ENCODE data around the gene ADRA1B. TPM values are rescaled to one million over a fixed set of nuclear protein-coding genes. Genes with fewer than 3 reads are reported as not detected.
A peak's percentile ranks its signal among the peaks of the same experiment; 100 is the strongest.

ADRA1B gene
- not detected in 2 replicates for total RNA-seq

DNA sequence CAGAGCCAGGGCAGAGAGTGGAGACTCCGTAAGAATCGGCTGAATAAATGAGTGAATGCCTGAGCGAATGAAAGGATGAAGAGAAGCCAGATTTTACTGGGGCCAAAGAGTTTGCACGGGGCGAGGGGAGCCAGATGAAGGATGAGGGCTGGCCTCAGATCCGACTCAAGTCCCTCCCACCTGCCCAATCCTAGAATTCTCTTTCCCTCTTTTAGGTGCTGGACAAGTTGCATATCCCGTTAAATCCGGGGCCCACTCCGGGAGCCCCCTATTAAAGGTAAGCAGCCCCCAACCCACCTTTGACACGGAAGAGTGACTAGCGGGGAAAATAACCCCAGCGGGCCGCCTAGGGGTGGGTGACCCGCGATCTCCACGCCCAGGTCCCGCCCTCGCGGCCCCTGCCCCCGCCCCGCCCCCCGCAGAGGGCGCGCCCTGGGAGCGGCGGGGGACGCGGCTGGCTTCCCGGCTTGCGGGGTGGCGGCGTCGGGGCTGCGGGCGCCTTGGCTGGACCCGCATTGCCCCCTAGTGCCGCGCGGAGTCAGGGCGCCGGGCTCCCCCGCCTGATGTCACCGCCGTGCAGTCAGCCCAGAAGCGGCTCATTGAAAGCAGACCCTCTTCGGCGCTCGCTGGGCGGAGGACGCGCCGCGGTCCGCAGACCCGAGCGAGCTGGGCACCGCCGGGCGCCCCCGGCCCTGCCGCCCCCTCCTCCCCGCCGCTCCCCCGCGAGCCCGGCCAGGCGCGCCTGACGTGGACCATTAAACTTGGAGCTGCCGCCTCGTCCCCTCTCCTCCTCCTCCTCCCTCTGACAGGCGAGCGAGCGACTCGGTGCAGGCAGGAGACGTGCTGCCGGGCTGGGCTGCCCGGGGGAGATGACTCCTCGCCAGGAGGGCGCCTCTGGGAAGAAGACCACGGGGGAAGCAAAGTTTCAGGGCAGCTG lies at the start of gene ADRA1B:
Gene ADRA1B, plus strand, starts transcription at position 579 of the 937 bp plus-strand sequence. CDS start 424 bp downstream, outside the sequence.
- peak within 1 kb of the TSS; percentile 66 for H3K4me3 Mint-ChIP-seq
- intact Hi-C loops (cut with micrococcal nuclease): loop anchor here (1.0 to 10.0 kb wide), 3 partner anchors 472 to 761 kb away; no protein-coding TSS in a partner anchor
- H3K9me3 Mint-ChIP-seq: no peaks in the 10 kb centered on the region
- no peak within 1 kb of the TSS for H3K27ac Mint-ChIP-seq
- H3K36me3 Mint-ChIP-seq (ENCODE audit: low read depth): no peaks in the 10 kb centered on the region
- peaks cover 11% of the 10 kb centered on the region for H3K4me1 Mint-ChIP-seq (ENCODE audit: low read depth)
- DNase-seq (ENCODE audit: low spot score): peak; percentile 9
- peaks cover 45% of the 10 kb centered on the region for H3K27me3 Mint-ChIP-seq (ENCODE audit: insufficient read depth)

DNA sequence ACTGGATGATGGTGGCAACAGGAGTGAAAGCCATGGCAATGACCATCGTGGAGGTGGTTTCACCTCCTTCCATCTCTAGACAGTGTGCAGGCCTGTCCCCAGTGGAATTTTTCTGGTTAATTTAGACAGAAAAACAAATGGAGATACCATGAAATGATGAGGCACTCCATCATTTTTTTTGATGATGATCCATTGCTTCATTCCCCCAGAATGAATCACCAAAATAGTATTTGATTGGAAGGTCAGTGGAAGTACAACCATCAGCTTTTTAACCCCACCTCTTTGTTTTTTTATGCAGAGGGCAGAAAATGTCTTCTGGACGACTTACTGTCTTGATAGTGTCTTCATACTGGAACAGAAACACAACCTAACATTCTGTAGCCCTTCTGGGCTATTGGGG lies 42.6 kb upstream of the ADRA1B start:
- no peaks in the 10 kb centered on the region for H3K36me3 Mint-ChIP-seq (ENCODE audit: low read depth)
- no peaks in the 10 kb centered on the region for H3K4me1 Mint-ChIP-seq (ENCODE audit: low read depth)
- intact Hi-C loops (cut with micrococcal nuclease): no loop called here
- no peak overlapping the region for H3K4me3 Mint-ChIP-seq
- no peak for DNase-seq (ENCODE audit: low spot score)
- H3K9me3 Mint-ChIP-seq: no peaks in the 10 kb centered on the region
- no peak overlapping the region for H3K27ac Mint-ChIP-seq
- peaks cover 2% of the 10 kb centered on the region for H3K27me3 Mint-ChIP-seq (ENCODE audit: insufficient read depth)

DNA sequence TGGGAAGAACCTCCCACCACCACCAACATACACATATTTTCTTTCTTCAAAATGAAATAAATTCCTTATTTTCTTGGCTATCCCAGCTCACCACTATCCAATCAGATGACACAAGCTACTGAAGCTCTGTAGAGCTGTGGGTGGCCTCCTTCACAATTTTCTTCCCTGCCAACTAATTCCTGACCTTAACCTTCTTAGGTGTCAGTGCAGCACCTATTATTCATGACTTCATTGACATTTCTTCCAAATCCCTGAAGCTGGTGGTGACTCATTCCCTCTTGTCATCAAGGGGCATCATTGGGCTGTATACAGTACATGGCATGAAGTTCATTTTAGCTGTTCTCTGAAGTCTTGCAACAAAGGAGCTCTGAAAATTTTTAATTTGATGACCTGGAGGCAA lies 42.0 kb upstream of the ADRA1B start:
- DNase-seq (ENCODE audit: low spot score): no peak
- H3K36me3 Mint-ChIP-seq (ENCODE audit: low read depth): no peaks in the 10 kb centered on the region
- intact Hi-C loops (cut with micrococcal nuclease): no loop called here
- no peak overlapping the region for H3K4me3 Mint-ChIP-seq
- H3K27me3 Mint-ChIP-seq (ENCODE audit: insufficient read depth): peaks cover 3% of the 10 kb centered on the region
- H3K27ac Mint-ChIP-seq: no peak overlapping the region
- no peaks in the 10 kb centered on the region for H3K4me1 Mint-ChIP-seq (ENCODE audit: low read depth)
- H3K9me3 Mint-ChIP-seq: no peaks in the 10 kb centered on the region

DNA sequence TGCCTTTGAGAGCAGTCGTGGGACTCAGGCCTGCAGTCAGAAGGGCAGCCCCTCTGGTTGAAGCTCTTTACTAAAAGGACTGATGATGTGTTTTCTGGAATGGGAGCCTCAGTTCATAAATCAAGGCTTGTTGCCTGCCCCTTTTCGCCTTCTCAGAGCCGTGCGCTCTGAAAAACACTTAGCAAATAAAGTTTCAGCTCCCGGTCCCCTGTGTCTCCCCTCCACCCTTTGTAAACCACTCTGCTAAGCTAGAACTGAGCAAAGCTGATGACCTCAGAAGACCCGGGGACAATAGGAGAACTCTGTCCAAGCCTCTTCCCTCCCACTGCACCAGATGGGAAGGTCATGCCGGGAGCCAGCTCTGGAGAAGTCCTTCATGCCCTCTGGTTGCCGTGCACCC lies 39.3 kb upstream of the ADRA1B start:
- no peak overlapping the region for H3K27ac Mint-ChIP-seq
- H3K27me3 Mint-ChIP-seq (ENCODE audit: insufficient read depth): peaks cover 3% of the 10 kb centered on the region
- no peaks in the 10 kb centered on the region for H3K9me3 Mint-ChIP-seq
- no peaks in the 10 kb centered on the region for H3K36me3 Mint-ChIP-seq (ENCODE audit: low read depth)
- DNase-seq (ENCODE audit: low spot score): no peak
- H3K4me3 Mint-ChIP-seq: no peak overlapping the region
- intact Hi-C loops (cut with micrococcal nuclease): no loop called here
- no peaks in the 10 kb centered on the region for H3K4me1 Mint-ChIP-seq (ENCODE audit: low read depth)

DNA sequence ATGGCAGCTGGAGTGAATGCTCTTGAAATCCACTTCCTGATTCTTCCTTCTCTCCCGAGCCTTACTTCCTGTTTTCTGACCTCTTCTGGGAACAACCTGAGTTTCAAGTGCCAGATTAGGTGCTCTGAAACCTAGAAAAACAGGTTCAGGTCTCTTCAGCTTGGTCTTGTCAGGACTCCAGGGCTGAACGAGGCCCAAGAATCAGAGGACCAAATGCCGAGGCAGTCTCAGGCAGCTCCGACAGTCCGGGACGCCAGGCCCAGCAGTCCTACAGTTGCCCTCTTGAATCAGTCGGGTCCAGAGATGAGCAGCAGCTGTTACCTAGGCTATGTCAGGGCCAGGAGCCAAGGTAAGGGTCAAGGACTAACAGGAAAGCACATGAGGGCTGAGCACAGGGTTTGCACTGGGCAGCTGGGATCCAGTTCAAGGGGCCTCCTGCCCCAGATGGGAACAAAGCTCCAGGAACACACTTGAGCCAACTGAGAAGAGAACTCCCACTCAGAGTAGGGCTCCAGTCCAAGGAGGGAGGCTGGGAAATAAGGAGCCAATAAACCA lies 38.3 kb upstream of the ADRA1B start:
- H3K4me3 Mint-ChIP-seq: no peak overlapping the region
- intact Hi-C loops (cut with micrococcal nuclease): no loop called here
- no peaks in the 10 kb centered on the region for H3K36me3 Mint-ChIP-seq (ENCODE audit: low read depth)

DNA sequence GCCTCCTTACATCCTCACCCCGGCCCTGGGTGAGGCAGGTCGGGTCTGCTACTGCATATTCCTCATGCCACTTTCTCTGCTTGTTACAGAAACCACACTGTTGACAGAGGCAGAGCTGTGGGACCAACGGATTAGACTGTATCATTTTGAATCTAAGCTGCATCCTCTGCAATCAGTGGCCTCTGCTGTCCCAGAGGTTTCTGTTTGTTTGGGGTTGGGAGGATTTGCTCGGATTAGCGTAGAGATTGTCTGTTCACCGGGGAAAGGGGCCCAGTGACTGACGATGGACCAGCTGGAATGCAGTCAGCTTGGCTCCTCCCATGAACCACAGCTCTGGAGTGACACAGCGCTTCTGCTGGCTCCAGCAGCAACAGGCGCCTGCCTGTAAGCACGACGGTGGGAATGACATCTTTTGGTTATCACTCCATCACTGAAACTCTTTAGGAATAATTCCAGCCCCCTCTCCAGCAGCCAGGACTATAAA lies 37.3 kb upstream of the ADRA1B start:
- no peak for DNase-seq (ENCODE audit: low spot score)
- H3K27ac Mint-ChIP-seq: no peak overlapping the region
- no peaks in the 10 kb centered on the region for H3K4me1 Mint-ChIP-seq (ENCODE audit: low read depth)
- no peak overlapping the region for H3K4me3 Mint-ChIP-seq
- no peaks in the 10 kb centered on the region for H3K36me3 Mint-ChIP-seq (ENCODE audit: low read depth)
- no peaks in the 10 kb centered on the region for H3K9me3 Mint-ChIP-seq
- peaks cover 3% of the 10 kb centered on the region for H3K27me3 Mint-ChIP-seq (ENCODE audit: insufficient read depth)
- intact Hi-C loops (cut with micrococcal nuclease): no loop called here

More for the DNA sequence above, 38.3 kb upstream of the ADRA1B start:
- no peak for DNase-seq (ENCODE audit: low spot score)
- no peak overlapping the region for H3K27ac Mint-ChIP-seq
- no peaks in the 10 kb centered on the region for H3K9me3 Mint-ChIP-seq
- H3K4me1 Mint-ChIP-seq (ENCODE audit: low read depth): no peaks in the 10 kb centered on the region
- peaks cover 3% of the 10 kb centered on the region for H3K27me3 Mint-ChIP-seq (ENCODE audit: insufficient read depth)

DNA sequence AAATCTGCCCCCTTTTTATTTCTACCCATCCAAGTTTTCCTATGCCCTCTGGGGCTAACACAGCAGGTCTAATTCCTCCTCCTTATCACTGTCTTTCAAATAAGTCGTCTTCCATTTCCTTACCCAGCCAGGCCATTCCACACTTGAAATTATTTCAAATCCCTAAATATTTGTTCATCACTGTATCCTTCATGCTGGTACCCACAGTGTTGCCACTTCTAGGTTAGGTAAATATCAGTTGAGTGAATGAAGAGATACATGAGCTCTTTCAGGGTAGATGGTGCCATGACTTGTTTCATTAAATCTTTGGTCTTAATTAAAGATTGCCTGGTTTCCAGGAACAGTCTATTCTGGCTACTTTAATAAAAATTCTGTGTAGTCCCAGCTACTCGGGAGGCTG lies 35.6 kb upstream of the ADRA1B start:
- no peak for DNase-seq (ENCODE audit: low spot score)
- H3K36me3 Mint-ChIP-seq (ENCODE audit: low read depth): no peaks in the 10 kb centered on the region
- no peaks in the 10 kb centered on the region for H3K4me1 Mint-ChIP-seq (ENCODE audit: low read depth)
- no peaks in the 10 kb centered on the region for H3K9me3 Mint-ChIP-seq
- H3K4me3 Mint-ChIP-seq: no peak overlapping the region
- peaks cover 3% of the 10 kb centered on the region for H3K27me3 Mint-ChIP-seq (ENCODE audit: insufficient read depth)
- intact Hi-C loops (cut with micrococcal nuclease): no loop called here
- no peak overlapping the region for H3K27ac Mint-ChIP-seq

DNA sequence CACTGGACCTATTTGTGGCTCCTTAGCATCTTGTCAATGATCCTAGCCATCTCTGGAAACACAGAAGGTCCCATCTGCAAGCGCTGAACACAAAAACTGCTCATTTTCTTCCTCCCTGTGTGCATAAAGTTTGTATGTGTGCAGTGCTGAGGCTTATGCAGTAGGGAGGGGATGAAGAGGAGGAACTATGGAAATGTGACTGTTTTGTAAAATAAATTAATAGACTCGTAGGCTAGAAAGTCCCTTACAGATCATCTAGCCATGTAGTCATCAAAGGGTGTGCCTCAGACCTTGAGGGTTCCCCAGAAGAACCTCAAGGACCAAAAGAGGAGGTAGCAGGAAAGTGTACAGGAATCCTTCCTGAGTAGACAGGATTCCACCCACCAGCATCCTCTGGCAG lies 34.3 kb upstream of the ADRA1B start:
- intact Hi-C loops (cut with micrococcal nuclease): no loop called here
- H3K36me3 Mint-ChIP-seq (ENCODE audit: low read depth): no peaks in the 10 kb centered on the region
- no peaks in the 10 kb centered on the region for H3K9me3 Mint-ChIP-seq
- peaks cover 3% of the 10 kb centered on the region for H3K27me3 Mint-ChIP-seq (ENCODE audit: insufficient read depth)
- no peak for DNase-seq (ENCODE audit: low spot score)
- no peak overlapping the region for H3K4me3 Mint-ChIP-seq
- H3K4me1 Mint-ChIP-seq (ENCODE audit: low read depth): no peaks in the 10 kb centered on the region
- no peak overlapping the region for H3K27ac Mint-ChIP-seq

DNA sequence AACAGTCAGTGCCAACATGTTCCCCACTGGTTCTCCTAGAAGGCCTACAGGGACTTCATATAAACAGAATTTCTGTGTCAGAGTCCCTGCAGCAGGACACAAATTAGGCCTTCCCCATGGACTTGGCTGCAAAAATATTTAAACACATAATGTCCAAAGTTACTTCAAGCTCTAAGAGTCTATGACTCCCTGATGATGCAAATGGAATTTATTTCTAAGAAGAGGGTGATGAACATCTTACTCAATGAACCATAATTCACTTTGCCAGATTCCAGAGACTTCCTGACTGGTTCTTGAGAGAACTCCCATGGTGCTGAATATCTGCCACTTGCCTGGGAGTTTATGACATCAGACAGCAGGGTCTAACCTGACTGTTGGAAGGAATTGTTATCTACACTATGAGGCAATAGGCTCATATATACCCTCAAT lies 32.7 kb upstream of the ADRA1B start:
- no peak for DNase-seq (ENCODE audit: low spot score)
- Mint-ChIP-seq H3K4me1 (ENCODE audit: low read depth) (no peaks in the 10 kb centered on the region), H3K36me3 (ENCODE audit: low read depth) (no peaks in the 10 kb centered on the region), H3K4me3 (no peak overlapping the region), H3K27ac (no peak overlapping the region), H3K9me3 (peaks cover 4% of the 10 kb centered on the region), H3K27me3 (ENCODE audit: insufficient read depth) (peaks cover 3% of the 10 kb centered on the region)
- intact Hi-C loops (cut with micrococcal nuclease): no loop called here

DNA sequence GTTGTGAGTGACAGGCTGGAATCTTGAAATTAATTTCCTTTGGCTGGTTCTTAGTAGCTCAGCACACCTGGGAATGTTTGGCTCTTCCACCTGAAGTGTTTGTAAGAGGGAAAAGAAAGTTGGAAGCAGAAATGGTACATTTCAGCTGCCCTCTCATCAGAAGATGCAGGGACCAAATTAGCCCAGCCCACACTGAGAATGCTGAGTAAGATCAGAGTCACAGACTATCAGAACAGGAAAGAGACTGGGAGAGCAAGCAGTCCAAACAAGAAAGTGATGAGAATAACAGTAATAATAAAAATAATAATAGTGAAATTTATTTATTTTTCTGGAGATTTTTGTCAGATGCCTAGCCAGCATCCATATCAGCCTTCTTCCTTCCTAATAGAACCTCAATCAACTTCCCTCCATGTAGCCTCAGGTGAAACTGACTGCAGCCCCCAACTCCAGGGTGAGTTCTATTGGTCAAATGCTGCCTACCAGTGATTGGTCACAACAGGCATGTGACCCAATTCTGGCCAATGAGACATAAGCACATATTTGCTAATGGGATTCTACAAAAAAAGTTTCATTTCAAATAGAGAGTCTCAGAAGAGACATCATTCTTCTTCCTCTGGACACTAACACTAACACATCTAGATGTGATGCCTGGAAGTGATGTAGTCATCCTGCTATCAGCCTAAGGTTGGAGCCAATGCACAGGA lies 31.2 kb upstream of the ADRA1B start:
- Mint-ChIP-seq H3K27ac (no peak overlapping the region), H3K4me1 (ENCODE audit: low read depth) (no peaks in the 10 kb centered on the region)

DNA sequence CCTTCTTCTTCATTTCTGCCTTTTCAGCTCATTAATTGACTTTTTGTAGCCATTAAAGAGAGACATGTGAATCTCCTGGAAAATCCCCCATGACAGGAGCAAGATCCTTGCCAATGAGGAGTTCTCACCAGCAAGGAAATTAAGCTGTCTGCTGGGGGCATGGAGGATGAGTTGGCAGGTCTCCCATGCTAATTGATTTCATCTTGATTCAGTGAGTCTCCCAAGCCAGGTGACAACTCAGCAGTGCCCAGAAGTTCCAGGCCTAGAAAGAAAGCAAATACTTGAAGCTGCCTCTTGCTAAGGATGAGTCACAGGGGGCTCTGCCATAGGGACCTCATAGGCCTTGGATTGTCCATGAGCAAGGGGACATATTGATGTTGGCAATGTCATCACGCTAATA lies 30.0 kb upstream of the ADRA1B start:
- no peak for DNase-seq (ENCODE audit: low spot score)
- Mint-ChIP-seq H3K36me3 (ENCODE audit: low read depth) (no peaks in the 10 kb centered on the region), H3K27me3 (ENCODE audit: insufficient read depth) (no peaks in the 10 kb centered on the region), H3K9me3 (peaks cover 4% of the 10 kb centered on the region), H3K27ac (no peak overlapping the region), H3K4me1 (ENCODE audit: low read depth) (no peaks in the 10 kb centered on the region), H3K4me3 (no peak overlapping the region)
- intact Hi-C loops (cut with micrococcal nuclease): no loop called here

More for the DNA sequence above, 31.2 kb upstream of the ADRA1B start:
- no peak for DNase-seq (ENCODE audit: low spot score)
- Mint-ChIP-seq H3K9me3 (peaks cover 4% of the 10 kb centered on the region), H3K36me3 (ENCODE audit: low read depth) (no peaks in the 10 kb centered on the region), H3K4me3 (no peak overlapping the region), H3K27me3 (ENCODE audit: insufficient read depth) (no peaks in the 10 kb centered on the region)
- intact Hi-C loops (cut with micrococcal nuclease): no loop called here

DNA sequence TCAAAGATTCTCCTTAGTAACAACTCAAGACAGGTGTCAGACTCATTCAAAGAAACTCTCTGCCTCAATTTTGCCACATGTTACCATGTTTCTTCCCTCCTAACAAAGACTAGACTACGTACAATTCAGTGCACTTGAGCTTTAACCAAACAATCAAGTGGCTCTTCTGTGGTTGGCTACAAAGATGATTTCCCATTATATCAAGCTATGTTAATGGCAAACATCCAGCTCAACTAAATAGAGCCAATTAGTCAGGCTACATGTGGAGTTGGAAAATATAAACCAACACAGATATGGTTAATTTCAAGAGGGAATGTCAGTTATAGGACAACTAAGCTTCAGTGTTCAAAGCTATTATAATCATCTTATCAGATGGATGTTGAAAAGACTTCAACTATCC lies 29.2 kb upstream of the ADRA1B start:
- Mint-ChIP-seq H3K9me3 (peaks cover 4% of the 10 kb centered on the region), H3K4me1 (ENCODE audit: low read depth) (no peaks in the 10 kb centered on the region), H3K4me3 (no peak overlapping the region), H3K27me3 (ENCODE audit: insufficient read depth) (no peaks in the 10 kb centered on the region), H3K36me3 (ENCODE audit: low read depth) (no peaks in the 10 kb centered on the region), H3K27ac (no peak overlapping the region)
- no peak for DNase-seq (ENCODE audit: low spot score)
- intact Hi-C loops (cut with micrococcal nuclease): no loop called here

DNA sequence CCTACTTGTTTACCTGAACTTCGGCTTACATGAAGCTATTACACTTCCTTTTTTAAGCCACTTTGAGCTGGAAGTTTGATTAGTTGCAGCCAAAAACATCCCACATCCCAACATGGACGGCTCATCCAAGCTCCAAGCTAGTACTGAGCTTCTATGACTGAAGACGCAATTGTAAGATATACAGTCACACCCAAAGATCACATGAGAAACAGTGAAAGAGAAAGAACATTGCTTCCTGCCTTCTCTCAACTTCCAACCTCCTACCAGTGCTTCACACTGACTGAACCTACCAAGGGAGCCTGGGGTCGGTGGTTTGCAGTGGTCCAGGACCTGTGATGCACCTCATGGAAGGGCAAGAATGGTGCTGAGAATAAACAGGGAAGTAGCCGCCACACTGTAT lies 27.4 kb upstream of the ADRA1B start:
- no peaks in the 10 kb centered on the region for H3K27me3 Mint-ChIP-seq (ENCODE audit: insufficient read depth)
- peaks cover 4% of the 10 kb centered on the region for H3K9me3 Mint-ChIP-seq
- intact Hi-C loops (cut with micrococcal nuclease): no loop called here
- H3K36me3 Mint-ChIP-seq (ENCODE audit: low read depth): no peaks in the 10 kb centered on the region
- H3K27ac Mint-ChIP-seq: no peak overlapping the region
- no peak overlapping the region for H3K4me3 Mint-ChIP-seq
- no peak for DNase-seq (ENCODE audit: low spot score)
- H3K4me1 Mint-ChIP-seq (ENCODE audit: low read depth): no peaks in the 10 kb centered on the region

All from activated T-helper 1 cell treated with anti-CD3 and anti-CD28 coated beads, Interleukin-12 subunit alpha, Interleukin-12 subunit beta, Interleukin-2, Interleukin-4 antibody, amounts not matched to agents 30 ng/mL and 10 ng/mL and 1 ng/mL, durations not matched to agents 14 hours and 24 hours and 36 hours (primary cell).